WTC11 (cell line): ENCODE results near the gene PDLIM5. TPM values are rescaled to one million over a fixed set of nuclear protein-coding genes. Genes with fewer than 3 reads are reported as not detected.

Experiments used
- ATAC-seq: fragments of 200-7000 bp; cut with Tn5 transposase; 2 replicates; pipeline ENCODE4 v1.10.0; 2021; ENCODE audit warnings: mild to moderate bottlenecking, moderate library complexity
- CTCF ChIA-PET: fragments of 300-600 bp; sonication (Branson Sonifier 250); formaldehyde crosslinking; loops from one replicate; lab custom pipeline; 2021; ENCODE audit warnings: antibody characterized with exemption; lab: Charles Lee
- POLR2A ChIA-PET: fragments of 350-600 bp; sonication (Branson Sonifier 250); formaldehyde crosslinking; loops from one replicate; lab custom pipeline; 2021; ENCODE audit warnings: antibody characterized with exemption; lab: Charles Lee
- DNase-seq: peaks from one replicate; pipeline ENCODE4 v3.0.0; 2021; ENCODE audit warnings: low spot score
- H3K27ac Mint-ChIP-seq: 2 replicates; pipeline ENCODE4 v1.8.0; 2021; ENCODE audit warnings: mixed read lengths
- H3K27me3 Mint-ChIP-seq: 2 replicates; pipeline ENCODE4 v1.8.0; 2021; ENCODE audit warnings: low read depth, mild to moderate bottlenecking, moderate library complexity, mixed read lengths
- H3K36me3 Mint-ChIP-seq: 2 replicates; pipeline ENCODE4 v1.8.0; 2021; ENCODE audit warnings: mixed read lengths
- H3K4me1 Mint-ChIP-seq: 2 replicates; pipeline ENCODE4 v1.8.0; 2022; ENCODE audit warnings: mixed read lengths
- H3K4me3 Mint-ChIP-seq: 2 replicates; pipeline ENCODE4 v1.8.0; 2021; ENCODE audit warnings: mild to moderate bottlenecking, moderate library complexity, mixed read lengths
- H3K9me3 Mint-ChIP-seq: 2 replicates; pipeline ENCODE4 v1.8.0; 2021; ENCODE audit warnings: mixed read lengths
- ATF1 ChIP-seq: sonication (generic); formaldehyde crosslinking; IDR thresholded peaks from 2 replicates; pipeline ENCODE4 v1.8.1; 2023; ENCODE audit warnings: mild to moderate bottlenecking, moderate library complexity, missing genetic modification reagents
- CREM ChIP-seq: sonication (generic); formaldehyde crosslinking; IDR thresholded peaks from 2 replicates; pipeline ENCODE4 v1.8.1; 2022; ENCODE audit warnings: mild to moderate bottlenecking, missing genetic modification reagents, moderate library complexity
- EMX1 ChIP-seq: fragments of 250-450 bp; sonication (Bioruptor Pico); IDR thresholded peaks from 2 replicates; pipeline ENCODE4 v1.8.0; 2021; ENCODE audit warnings: mild to moderate bottlenecking
- ETV6 ChIP-seq: sonication (generic); formaldehyde crosslinking; IDR thresholded peaks from 2 replicates; pipeline ENCODE4 v1.8.1; 2022; ENCODE audit warnings: mild to moderate bottlenecking, missing genetic modification reagents
- FOXJ3 ChIP-seq: sonication (generic); formaldehyde crosslinking; IDR thresholded peaks from 2 replicates; pipeline ENCODE4 v1.9.0; 2021; ENCODE audit warnings: missing genetic modification reagents, mild to moderate bottlenecking, borderline replicate concordance
- FOXK1 ChIP-seq: sonication (generic); formaldehyde crosslinking; IDR thresholded peaks from 2 replicates; pipeline ENCODE4 v1.8.0; 2022; ENCODE audit warnings: mild to moderate bottlenecking, moderate library complexity, missing genetic modification reagents
- GRHL2 ChIP-seq: fragments of 250-450 bp; sonication (Bioruptor Pico); IDR thresholded peaks from 2 replicates; pipeline ENCODE4 v1.8.0; 2022; ENCODE audit warnings: mild to moderate bottlenecking, moderate library complexity; ENCODE audit not compliant: insufficient replicate concordance, severe bottlenecking
- JUN ChIP-seq: sonication (generic); formaldehyde crosslinking; IDR thresholded peaks from 2 replicates; pipeline ENCODE4 v1.8.0; 2023; ENCODE audit warnings: mild to moderate bottlenecking, missing genetic modification reagents
- MYBL2 ChIP-seq: sonication (generic); formaldehyde crosslinking; IDR thresholded peaks from 2 replicates; pipeline ENCODE4 v1.8.1; 2023; ENCODE audit warnings: mild to moderate bottlenecking, moderate library complexity, missing genetic modification reagents
- NR2C2 ChIP-seq: sonication (generic); formaldehyde crosslinking; IDR thresholded peaks from 2 replicates; pipeline ENCODE4 v1.8.0; 2022; ENCODE audit warnings: mild to moderate bottlenecking, missing genetic modification reagents
- OVOL2 ChIP-seq: fragments of 250-450 bp; sonication (Bioruptor Pico); IDR thresholded peaks from 2 replicates; pipeline ENCODE4 v1.9.0; 2021; ENCODE audit warnings: mild to moderate bottlenecking, borderline replicate concordance
- PRDM15 ChIP-seq: sonication (generic); formaldehyde crosslinking; IDR thresholded peaks from 2 replicates; pipeline ENCODE4 v1.8.0; 2022; ENCODE audit warnings: missing genetic modification reagents
- SP1 ChIP-seq: sonication (generic); formaldehyde crosslinking; conservative IDR thresholded peaks from 2 replicates; pipeline ENCODE4 v1.8.1; 2022; ENCODE audit warnings: missing genetic modification reagents
- ZBTB21 ChIP-seq: sonication (generic); formaldehyde crosslinking; IDR thresholded peaks from 2 replicates; pipeline ENCODE4 v1.8.1; 2023; ENCODE audit warnings: mild to moderate bottlenecking, missing genetic modification reagents, borderline replicate concordance
- ZNF121 ChIP-seq: sonication (generic); formaldehyde crosslinking; IDR thresholded peaks from 2 replicates; pipeline ENCODE4 v1.8.0; 2023; ENCODE audit warnings: missing genetic modification reagents
- ZNF396 ChIP-seq: fragments of 250-450 bp; sonication (Bioruptor Pico); IDR thresholded peaks from 2 replicates; pipeline ENCODE4 v1.8.0; 2021; ENCODE audit warnings: mild to moderate bottlenecking, moderate library complexity, borderline replicate concordance
- ZNF416 ChIP-seq: fragments of 250-450 bp; sonication (Bioruptor Pico); IDR thresholded peaks from 2 replicates; pipeline ENCODE4 v1.9.0; 2021; ENCODE audit warnings: mild to moderate bottlenecking, inconsistent platforms
- ZNF423 ChIP-seq: fragments of 250-450 bp; sonication (Bioruptor Pico); IDR thresholded peaks from 2 replicates; pipeline ENCODE4 v2.1.2; 2022; ENCODE audit warnings: mild to moderate bottlenecking, moderate library complexity
- total RNA-seq: library from RNA; stranded (reverse); gene quantifications from 3 replicates; pipeline ENCODE4 v1.2.3, GENCODE V29; 2021
- TF ChIP-seq, protein P1 (sequence below): fragments of 250-450 bp; sonication (Bioruptor Pico); conservative IDR thresholded peaks from 2 replicates; pipeline ENCODE4 v1.9.0; 2021; ENCODE audit warnings: mild to moderate bottlenecking
- TF ChIP-seq, protein P2 (sequence below): sonication (generic); formaldehyde crosslinking; IDR thresholded peaks from 2 replicates; pipeline ENCODE4 v1.8.0; 2022; ENCODE audit warnings: mild to moderate bottlenecking, missing genetic modification reagents
- TF ChIP-seq, protein P3 (sequence below): sonication (generic); formaldehyde crosslinking; IDR thresholded peaks from 2 replicates; pipeline ENCODE4 v1.8.0; 2022; ENCODE audit warnings: mild to moderate bottlenecking, missing genetic modification reagents

PDLIM5 gene
- total RNA-seq, 1 experiment from 2014 or later, result 51.5 TPM

GRCh38 chr4:94695384-94695783 lies 243.6 kb downstream of the PDLIM5 start (continued):
- TF ChIP-seq, protein P1, sequence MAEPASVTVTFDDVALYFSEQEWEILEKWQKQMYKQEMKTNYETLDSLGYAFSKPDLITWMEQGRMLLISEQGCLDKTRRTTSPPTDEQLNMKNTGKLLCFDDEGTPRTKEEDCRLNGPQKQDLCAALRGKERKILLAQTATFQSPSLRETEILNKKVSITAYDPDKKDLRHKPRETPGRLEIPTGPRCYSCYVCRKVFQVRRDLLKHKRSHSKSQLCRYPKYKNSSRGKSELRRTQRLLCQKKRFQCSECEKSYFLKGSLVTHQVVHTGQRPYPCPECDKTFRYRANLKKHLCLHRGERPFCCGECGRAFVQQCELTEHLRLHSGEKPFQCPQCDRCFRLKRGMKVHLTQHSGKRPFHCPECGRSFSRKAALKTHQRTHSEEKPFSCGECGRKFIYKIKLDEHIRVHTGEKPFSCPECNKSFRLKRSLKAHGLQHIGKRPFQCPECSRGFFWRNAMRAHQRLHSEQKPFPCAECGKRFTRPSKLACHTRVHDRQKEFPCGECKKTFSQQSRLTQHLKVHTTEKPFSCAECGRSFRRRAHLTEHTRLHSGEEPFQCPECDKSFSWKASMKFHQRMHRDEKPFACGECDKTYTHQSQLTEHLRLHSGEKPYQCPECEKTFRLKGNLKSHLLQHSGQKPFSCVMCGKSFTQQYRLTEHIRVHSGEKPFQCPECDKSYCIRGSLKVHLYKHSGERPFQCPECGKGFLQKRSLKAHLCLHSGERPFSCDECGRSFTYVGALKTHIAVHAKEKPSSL (CRISPR knock-in tag), result no peak
- TF ChIP-seq SP1 (no peak), ZNF423 (no peak), OVOL2 (no peak), ZNF416 (CRISPR knock-in tag) (no peak)

GRCh38 chr4:94698187-94698586 lies 246.4 kb downstream of the PDLIM5 start:
- Mint-ChIP-seq H3K4me3 (no peak overlapping the region), H3K27ac (no peak overlapping the region), H3K27me3 (no peaks in the 10 kb centered on the region), H3K36me3 (no peaks in the 10 kb centered on the region), H3K4me1 (no peaks in the 10 kb centered on the region), H3K9me3 (no peaks in the 10 kb centered on the region)
- DNase-seq (no peak), ATAC-seq (no peak)
- no peak for TF ChIP-seq ETV6 (CRISPR knock-in tag)
- no peak for TF ChIP-seq FOXJ3
- no peak for TF ChIP-seq ZBTB21 (CRISPR knock-in tag)
- no peak for TF ChIP-seq NR2C2 (CRISPR knock-in tag)
- TF ChIP-seq PRDM15, result no peak
- TF ChIP-seq EMX1 (CRISPR knock-in tag), result no peak
- no peak for TF ChIP-seq ZNF121 (CRISPR knock-in tag)
- TF ChIP-seq, protein P2, sequence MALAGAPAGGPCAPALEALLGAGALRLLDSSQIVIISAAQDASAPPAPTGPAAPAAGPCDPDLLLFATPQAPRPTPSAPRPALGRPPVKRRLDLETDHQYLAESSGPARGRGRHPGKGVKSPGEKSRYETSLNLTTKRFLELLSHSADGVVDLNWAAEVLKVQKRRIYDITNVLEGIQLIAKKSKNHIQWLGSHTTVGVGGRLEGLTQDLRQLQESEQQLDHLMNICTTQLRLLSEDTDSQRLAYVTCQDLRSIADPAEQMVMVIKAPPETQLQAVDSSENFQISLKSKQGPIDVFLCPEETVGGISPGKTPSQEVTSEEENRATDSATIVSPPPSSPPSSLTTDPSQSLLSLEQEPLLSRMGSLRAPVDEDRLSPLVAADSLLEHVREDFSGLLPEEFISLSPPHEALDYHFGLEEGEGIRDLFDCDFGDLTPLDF, result no peak
- TF ChIP-seq ATF1 (CRISPR knock-in tag), result no peak
- TF ChIP-seq FOXK1 (CRISPR knock-in tag), result no peak
- no peak for TF ChIP-seq ZNF423
- TF ChIP-seq ZNF396 (CRISPR knock-in tag), result no peak
- TF ChIP-seq GRHL2 (CRISPR knock-in tag), result no peak
- no peak for TF ChIP-seq CREM (CRISPR knock-in tag)
- POLR2A ChIA-PET, result no interaction called here
- CTCF ChIA-PET, result no interaction called here

GRCh38 chr4:94700298-94700697 lies 248.6 kb downstream of the PDLIM5 start:
- POLR2A ChIA-PET, result no interaction called here
- CTCF ChIA-PET, result no interaction called here
- ATAC-seq (no peak), DNase-seq (no peak)
- no peak overlapping the region for H3K27ac Mint-ChIP-seq
- no peaks in the 10 kb centered on the region for H3K36me3 Mint-ChIP-seq
- no peaks in the 10 kb centered on the region for H3K4me1 Mint-ChIP-seq
- TF ChIP-seq, protein P3, sequence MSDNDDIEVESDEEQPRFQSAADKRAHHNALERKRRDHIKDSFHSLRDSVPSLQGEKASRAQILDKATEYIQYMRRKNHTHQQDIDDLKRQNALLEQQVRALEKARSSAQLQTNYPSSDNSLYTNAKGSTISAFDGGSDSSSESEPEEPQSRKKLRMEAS (CRISPR knock-in tag), result no peak
- TF ChIP-seq JUN (CRISPR knock-in tag) (no peak), MYBL2 (CRISPR knock-in tag) (no peak)
- H3K4me3 Mint-ChIP-seq, result no peak overlapping the region
- no peaks in the 10 kb centered on the region for H3K9me3 Mint-ChIP-seq
- H3K27me3 Mint-ChIP-seq, result no peaks in the 10 kb centered on the region
